Heart right ventricle (tissue), 16 donors: ENCODE measurements around the gene KCTD11. TPM values are rescaled to one million over a fixed set of nuclear protein-coding genes. Genes with fewer than 3 reads are reported as not detected.

Experiments used
- ATAC-seq, 8 donors: fragments of 200-7000 bp; cut with Tn5 transposase; one replicate each; pipeline ENCODE4 v1.9.1; 2020; ENCODE audit warnings: mild to moderate bottlenecking in 8 of 8, moderate library complexity in 8 of 8, moderate number of reproducible peaks in 1 of 8
- DNase-seq, 2 donors: peaks; one replicate each; pipeline ENCODE4 v3.0.0-alpha.2; 2020
- H3K27ac ChIP-seq, 10 donors: fragments of 200-600 bp; sonication (generic) in 2 of 10; one replicate each; pipeline versions ENCODE4 v1.5.0 to v1.8.0; 2020 to 2022; ENCODE audit warnings: mild to moderate bottlenecking in 3 of 10
- H3K27me3 ChIP-seq, 7 donors: fragments of 200-600 bp; one replicate each; pipeline ENCODE4 v1.8.0; 2021 to 2022; ENCODE audit warnings: mild to moderate bottlenecking in 2 of 7
- H3K36me3 ChIP-seq, 9 donors: fragments of 200-600 bp; sonication (generic) in 1 of 9; one replicate each; pipeline versions ENCODE4 v1.5.0 to v1.8.0; 2020 to 2022; ENCODE audit warnings: mild to moderate bottlenecking in 2 of 9
- H3K4me1 ChIP-seq, 9 donors: fragments of 200-600 bp; sonication (generic) in 1 of 9; one replicate each; pipeline versions ENCODE4 v1.5.0 to v1.8.0; 2020 to 2022; ENCODE audit warnings: mild to moderate bottlenecking in 4 of 9
- H3K4me3 ChIP-seq, 10 donors: fragments of 200-600 bp; sonication (generic) in 2 of 10; one replicate each; pipeline versions ENCODE4 v1.5.0 to v1.8.0; 2020 to 2022; ENCODE audit warnings: mild to moderate bottlenecking in 7 of 10, moderate library complexity in 2 of 10
- H3K9me3 ChIP-seq, 11 donors: fragments of 200-600 bp in 10 of 11; sonication (generic) in 2 of 11; one replicate each; pipeline versions ENCODE4 v1.5.0 to v1.8.0; 2013 to 2022; ENCODE audit warnings: mild to moderate bottlenecking in 2 of 11, control low read depth in 1 of 11, moderate library complexity in 1 of 11
- CTCF ChIP-seq, 9 donors: fragments of 200-600 bp; sonication (generic) in 2 of 9; IDR thresholded peaks; one replicate each; pipeline versions ENCODE4 v1.5.0 to v1.8.0; 2021 to 2022; ENCODE audit warnings: antibody characterized with exemption in 9 of 9, mild to moderate bottlenecking in 5 of 9, moderate library complexity in 1 of 9
- WGBS, 2 donors: extraction: QIAGEN DNeasy Blood & Tissue Kit; methylation state at CpG; one replicate each; pipeline ENCODE4 v1.1.7; 2013; ENCODE audit warnings: inconsistent platforms in 1 of 2; 5-methylcytosine and 5-hydroxymethylcytosine counted together
- intact Hi-C, 10 donors: fragments of 100-400 bp; cut with DNase I; formaldehyde crosslinking; loops; one replicate each; pipeline versions ENCODE4 v1.11.1 to v1.14.2; 2022
- polyA plus RNA-seq, 2 donors: library from polyadenylated mRNA; stranded (reverse); fragments of 200-250 nt; gene quantifications; one replicate each; pipeline ENCODE4 v1.2.3, GENCODE V29; 2013
- total RNA-seq, 10 donors: library from RNA; stranded (reverse); fragmentation: NEBNext Ultra II Directional in 3 of 10; extraction: Animal tissue kit (Norgen Biotek cat#: 25700) in 3 of 10; gene quantifications; one replicate each; pipeline versions ENCODE4 v1.2.1 to v1.2.4, GENCODE V29; 2021 to 2023
- donor health status: Arrhythmogenic right ventricular cardiomyopathy.
- donor health status: ischemic (EF 13 %, LVEDD 7.1; RV severe dilation, severe dysfunction).
- donor health status: healthy with polysubstance abuse.
- donor health status: DM: no; HTN: yes; CAD: no.
- donor health status: DM: no; HTN: no; CAD: no.
- donor health status: ischemic (EF 25% LVEDD 6.9; RV normal size, moderate dysfunction).
- donor health status: ischemic (EF 25% LVEDD 5.7; RV mildly dilated, moderate dysfunction).
- donor health status: healthy.
- donor health status: DM: yes; HTN: yes; CAD: no.
- donor health status: Ischemic cardiomyopathy.
- donor health status: ischemic (EF 35%, LVEDD 5.7; RV mildly dilated, moderate dysfunction).
- donor health status: nonischemic (EF 11% LVEDD 7.7; RV severe dilation, severe dysfunction).
- donor health status: DM: yes; HTN: yes; CAD: no.
- donor health status: PGD.
- donor health status: ischemic (EF 29% LVEDD 5.4; RV normal size, mild dysfunction).
- donor health status: nonischemic (EF 23%, LVEDD 6.1; RV moderate dilation, normal function).

Gene KCTD11
- total and polyA plus RNA-seq, 12 donors = 4.3 to 8.5 (median 5.3) TPM

GRCh38 chr17:7396147-7396546 is 44.2 kb downstream of the KCTD11 start:
- Histone ChIP-seq H3K4me3 (no peak overlapping the region), H3K4me1 (peaks cover 0 to 28% (median 20%) of the 10 kb centered on the region in 9 donors), H3K36me3 (peaks cover 0 to 17% (median 0%) of the 10 kb centered on the region in 9 donors), H3K9me3 (no peaks in the 10 kb centered on the region), H3K27ac (no peak overlapping the region), H3K27me3 (no peaks in the 10 kb centered on the region)
- WGBS, 2 donors = 85 to 97% methylated on average over 4 of the region's 4 CpGs
- intact Hi-C loops = no loop called here
- TF ChIP-seq CTCF (IDR thresholded peaks at IDR 0.05) = no peak
- DNase-seq = no peak
- no peak for ATAC-seq

GRCh38 chr17:7398612-7399011 is 46.6 kb downstream of the KCTD11 start:
- Histone ChIP-seq H3K4me3 (no peak overlapping the region), H3K4me1 (peaks cover 7 to 31% (median 27%) of the 10 kb centered on the region in 9 donors), H3K27ac (no peak overlapping the region), H3K36me3 (peaks cover 0 to 6% (median 0%) of the 10 kb centered on the region in 9 donors), H3K27me3 (no peaks in the 10 kb centered on the region), H3K9me3 (no peaks in the 10 kb centered on the region)
- WGBS, 2 donors = 81 to 88% methylated on average over 2 of the region's 2 CpGs
- ATAC-seq (no peak), DNase-seq (no peak)
- intact Hi-C loops = no loop called here
- TF ChIP-seq CTCF (IDR thresholded peaks at IDR 0.05) = no peak

GRCh38 chr17:7403043-7403726 is 51.2 kb downstream of the KCTD11 start:
- Histone ChIP-seq H3K9me3 (no peaks in the 10 kb centered on the region), H3K27ac (peak overlapping the region; percentile 80 to 96 (median 88)), H3K4me1 (peaks cover 13 to 28% (median 19%) of the 10 kb centered on the region in 9 donors), H3K36me3 (peaks cover 0 to 6% (median 0%) of the 10 kb centered on the region in 9 donors), H3K4me3 (peak overlapping the region; percentile 50 to 87 (median 68)), H3K27me3 (peaks cover 0 to 17% (median 0%) of the 10 kb centered on the region in 7 donors)
- peak in 6 of 8 donors; percentile 5 to 27 (median 16) for ATAC-seq
- 8 to 10% methylated on average over 16 of the region's 16 CpGs for WGBS, 2 donors
- intact Hi-C loops = loop anchor here in 4 of 10 donors (2.0 to 5.0 kb wide), 3 partner anchors 34 to 96 kb away; partner anchors contain the start of genes FGF11 (in 2 of the 4), TMEM102 (in 2 of the 4), EIF5A (in 1 of the 4) and TMEM95 (in 1 of the 4)
- TF ChIP-seq CTCF (IDR thresholded peaks at IDR 0.05) = no peak
- DNase-seq = peak; percentile 74

GRCh38 chr17:7403727-7403976 is 51.7 kb downstream of the KCTD11 start:
- peak overlapping the region; percentile 50 to 87 (median 68) for H3K4me3 ChIP-seq
- TF ChIP-seq CTCF (IDR thresholded peaks at IDR 0.05) = no peak
- H3K36me3 ChIP-seq = peaks cover 0 to 7% (median 0%) of the 10 kb centered on the region in 9 donors
- peak in 1 of 2 donors; percentile 73 for DNase-seq
- 0% methylated on average over 13 of the region's 13 CpGs for WGBS, 2 donors
- H3K27ac ChIP-seq = peak overlapping the region; percentile 80 to 96 (median 88)
- H3K4me1 ChIP-seq = peaks cover 13 to 28% (median 19%) of the 10 kb centered on the region in 9 donors
- intact Hi-C loops = loop anchor here in 4 of 10 donors (2.0 to 5.0 kb wide), 3 partner anchors 34 to 96 kb away; partner anchors contain the start of genes FGF11 (in 2 of the 4), TMEM102 (in 2 of the 4), EIF5A (in 1 of the 4) and TMEM95 (in 1 of the 4)
- no peaks in the 10 kb centered on the region for H3K9me3 ChIP-seq
- ATAC-seq = peak; percentile 44 to 74 (median 64)
- peaks cover 0 to 17% (median 0%) of the 10 kb centered on the region in 7 donors for H3K27me3 ChIP-seq
